Sigmoid colon (tissue), 4 donors: Measurements from ENCODE around the gene SIGLEC1.

Source experiments
- CTCF ChIP-seq, 4 experiments: fragments of 450-650 bp in 3 of 4; fragments of 200-600 bp in 1 of 4; IDR thresholded peaks; one replicate each; pipeline ENCODE4 v1.5.1; 2016 to 2019; ENCODE audit warnings: antibody characterized with exemption in 4 of 4, mild to moderate bottlenecking in 3 of 4, moderate library complexity in 2 of 4
- EP300 ChIP-seq, 4 donors: sonication (generic); formaldehyde crosslinking; IDR thresholded peaks; one replicate each; pipeline ENCODE4 v1.6.1; 2017; ENCODE audit warnings: antibody characterized with exemption in 4 of 4
- POLR2A ChIP-seq, 2 donors: fragments of 450-650 bp; IDR thresholded peaks; one replicate each; pipeline ENCODE4 v1.6.1; 2016; ENCODE audit warnings: antibody characterized with exemption in 2 of 2, mild to moderate bottlenecking in 2 of 2, moderate library complexity in 2 of 2

GRCh38 chr20:3754276-3754630, 41.9 kb upstream of the SIGLEC1 start:
- TF ChIP-seq CTCF (IDR thresholded peaks at IDR 0.05) (no peak), EP300 (IDR thresholded peaks at IDR 0.05) (no peak), POLR2A (IDR thresholded peaks at IDR 0.05) (no peak)
